ENCODE data around the gene CNIH2.

Gene CNIH2

GRCh38 chr11:66324664-66325063, 46.7 kb downstream of the CNIH2 start:
- no peak overlapping the region for H2AFZ ChIP-seq (ENCODE audit: low read length)
- H3K27me3 ChIP-seq (replicated peaks; ENCODE audit: insufficient read depth, low read length) = peaks cover 19% of the 10 kb centered on the region
- no peak overlapping the region for H3K4me3 ChIP-seq (ENCODE audit: low read length)
- no peaks in the 10 kb centered on the region for H3K9me2 ChIP-seq (replicated peaks; ENCODE audit: insufficient read depth, low read length)
- no peaks in the 10 kb centered on the region for H3K36me3 ChIP-seq (replicated peaks; ENCODE audit: insufficient read depth, low read length)
- H3K79me2 ChIP-seq (ENCODE audit: low read length) = no peaks in the 10 kb centered on the region
- H3K9me3 ChIP-seq (replicated peaks; ENCODE audit: insufficient read depth, low read length) = no peaks in the 10 kb centered on the region
- DNase-seq = no peak
- H4K20me1 ChIP-seq (ENCODE audit: insufficient read depth, low read length) = no peaks in the 10 kb centered on the region
- H3K9ac ChIP-seq (ENCODE audit: low read length) = no peak overlapping the region
- H3K4me1 ChIP-seq (ENCODE audit: low read length) = no peaks in the 10 kb centered on the region
- TF ChIP-seq EZH2 (optimal IDR thresholded peaks at IDR 0.05; ENCODE audit: low read depth, low read length) (no peak), EZH2phosphoT487 (IDR thresholded peaks at IDR 0.05; ENCODE audit: low read length) (no peak)
- TF ChIP-seq, protein P1, sequence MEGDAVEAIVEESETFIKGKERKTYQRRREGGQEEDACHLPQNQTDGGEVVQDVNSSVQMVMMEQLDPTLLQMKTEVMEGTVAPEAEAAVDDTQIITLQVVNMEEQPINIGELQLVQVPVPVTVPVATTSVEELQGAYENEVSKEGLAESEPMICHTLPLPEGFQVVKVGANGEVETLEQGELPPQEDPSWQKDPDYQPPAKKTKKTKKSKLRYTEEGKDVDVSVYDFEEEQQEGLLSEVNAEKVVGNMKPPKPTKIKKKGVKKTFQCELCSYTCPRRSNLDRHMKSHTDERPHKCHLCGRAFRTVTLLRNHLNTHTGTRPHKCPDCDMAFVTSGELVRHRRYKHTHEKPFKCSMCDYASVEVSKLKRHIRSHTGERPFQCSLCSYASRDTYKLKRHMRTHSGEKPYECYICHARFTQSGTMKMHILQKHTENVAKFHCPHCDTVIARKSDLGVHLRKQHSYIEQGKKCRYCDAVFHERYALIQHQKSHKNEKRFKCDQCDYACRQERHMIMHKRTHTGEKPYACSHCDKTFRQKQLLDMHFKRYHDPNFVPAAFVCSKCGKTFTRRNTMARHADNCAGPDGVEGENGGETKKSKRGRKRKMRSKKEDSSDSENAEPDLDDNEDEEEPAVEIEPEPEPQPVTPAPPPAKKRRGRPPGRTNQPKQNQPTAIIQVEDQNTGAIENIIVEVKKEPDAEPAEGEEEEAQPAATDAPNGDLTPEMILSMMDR (IDR thresholded peaks at IDR 0.05; ENCODE audit: low read length) = no peak
- no peak overlapping the region for H3K4me2 ChIP-seq (ENCODE audit: low read depth, low read length)
- H3K27ac ChIP-seq (ENCODE audit: low read length) = no peak overlapping the region
- H3F3A ChIP-seq (ENCODE audit: insufficient read depth, low read length) = no peaks in the 10 kb centered on the region

DNA sequence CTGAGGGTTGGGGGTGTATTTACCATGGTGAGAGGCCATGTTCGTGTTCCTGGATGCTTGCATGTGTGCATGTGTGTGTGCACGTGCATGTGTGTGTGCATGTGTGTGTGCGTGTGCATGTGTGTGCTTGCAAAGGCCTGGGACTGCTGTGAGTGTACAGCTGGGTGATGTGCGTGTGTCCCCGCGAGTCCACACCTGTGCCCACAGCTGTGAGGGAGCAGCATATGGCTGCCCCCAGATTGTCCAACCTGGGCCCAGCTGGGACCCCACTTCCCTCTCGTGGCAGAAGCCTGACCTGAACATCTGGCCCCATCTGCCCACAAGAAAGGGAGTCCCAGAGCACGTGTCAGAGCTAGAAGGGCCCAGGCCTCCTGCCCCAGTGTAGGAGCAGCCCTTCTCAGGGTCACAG, 47.3 kb downstream of the CNIH2 start:
- peaks cover 23% of the 10 kb centered on the region for H3K27me3 ChIP-seq (replicated peaks; ENCODE audit: insufficient read depth, low read length)
- H3K4me3 ChIP-seq (ENCODE audit: low read length) = no peak overlapping the region
- no peak overlapping the region for H3K27ac ChIP-seq (ENCODE audit: low read length)
- no peaks in the 10 kb centered on the region for H3K9me2 ChIP-seq (replicated peaks; ENCODE audit: insufficient read depth, low read length)
- no peaks in the 10 kb centered on the region for H3K36me3 ChIP-seq (replicated peaks; ENCODE audit: insufficient read depth, low read length)
- H3K9ac ChIP-seq (ENCODE audit: low read length) = no peak overlapping the region
- H3K4me1 ChIP-seq (ENCODE audit: low read length) = no peaks in the 10 kb centered on the region
- H2AFZ ChIP-seq (ENCODE audit: low read length) = no peak overlapping the region
- H4K20me1 ChIP-seq (ENCODE audit: insufficient read depth, low read length) = no peaks in the 10 kb centered on the region
- DNase-seq = no peak
- no peaks in the 10 kb centered on the region for H3K9me3 ChIP-seq (replicated peaks; ENCODE audit: insufficient read depth, low read length)
- H3F3A ChIP-seq (ENCODE audit: insufficient read depth, low read length) = no peaks in the 10 kb centered on the region
- TF ChIP-seq EZH2phosphoT487 (IDR thresholded peaks at IDR 0.05; ENCODE audit: low read length) = no peak
- TF ChIP-seq, protein P1 (IDR thresholded peaks at IDR 0.05; ENCODE audit: low read length) = no peak
- TF ChIP-seq EZH2 (optimal IDR thresholded peaks at IDR 0.05; ENCODE audit: low read depth, low read length) = no peak
- H3K79me2 ChIP-seq (ENCODE audit: low read length) = no peaks in the 10 kb centered on the region
- H3K4me2 ChIP-seq (ENCODE audit: low read depth, low read length) = no peak overlapping the region

DNA sequence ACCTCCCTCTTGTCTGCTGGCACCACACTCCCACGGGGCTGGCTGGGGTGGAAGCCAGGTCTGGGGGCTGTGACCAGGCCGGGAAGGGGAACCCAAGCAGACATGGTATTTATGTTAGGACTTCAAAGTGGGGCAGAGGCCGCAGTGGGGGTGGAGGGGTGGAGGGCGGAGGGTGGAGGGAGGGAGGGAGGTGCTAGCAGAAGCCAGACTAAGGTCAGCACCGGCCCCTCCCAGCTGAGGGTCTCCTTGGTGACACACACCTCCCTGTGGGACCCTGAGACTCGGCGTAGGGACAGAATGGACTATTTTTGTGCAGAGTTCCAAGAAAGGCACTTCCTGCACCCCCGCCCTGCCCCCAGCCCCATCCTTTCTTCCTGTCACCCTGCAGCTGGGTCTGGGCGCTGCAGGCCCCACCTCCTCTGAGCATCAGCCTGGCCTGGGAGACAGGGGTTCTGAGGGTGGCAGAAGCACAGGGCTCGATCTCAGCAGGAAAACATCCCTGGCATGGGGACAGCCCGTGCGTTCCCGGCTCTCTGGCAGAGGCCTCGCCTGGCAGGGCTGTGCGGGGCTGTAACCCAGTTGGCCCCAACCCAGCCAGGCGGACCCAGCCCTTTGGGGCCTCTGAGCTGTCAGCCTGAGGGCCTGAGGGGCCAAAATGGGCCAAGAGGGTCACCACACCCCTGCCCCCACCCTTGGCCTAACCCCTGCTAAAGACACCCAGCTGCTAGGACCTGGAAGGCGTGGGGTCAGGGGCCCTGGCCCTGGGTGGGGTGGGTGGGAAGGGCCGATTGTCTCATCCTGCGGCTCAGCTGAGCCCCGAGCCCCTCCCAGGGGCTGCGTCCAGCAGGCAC, 48.5 kb downstream of the CNIH2 start:
- H3K4me3 ChIP-seq (ENCODE audit: low read length) = no peak overlapping the region
- no peaks in the 10 kb centered on the region for H3F3A ChIP-seq (ENCODE audit: insufficient read depth, low read length)
- H3K9me3 ChIP-seq (replicated peaks; ENCODE audit: insufficient read depth, low read length) = no peaks in the 10 kb centered on the region
- no peaks in the 10 kb centered on the region for H3K4me1 ChIP-seq (ENCODE audit: low read length)
- no peak overlapping the region for H3K27ac ChIP-seq (ENCODE audit: low read length)
- no peaks in the 10 kb centered on the region for H3K36me3 ChIP-seq (replicated peaks; ENCODE audit: insufficient read depth, low read length)
- H3K9ac ChIP-seq (ENCODE audit: low read length) = no peak overlapping the region
- no peak overlapping the region for H3K4me2 ChIP-seq (ENCODE audit: low read depth, low read length)
- H3K9me2 ChIP-seq (replicated peaks; ENCODE audit: insufficient read depth, low read length) = no peaks in the 10 kb centered on the region
- TF ChIP-seq, protein P1 (IDR thresholded peaks at IDR 0.05; ENCODE audit: low read length) = no peak
- TF ChIP-seq EZH2phosphoT487 (IDR thresholded peaks at IDR 0.05; ENCODE audit: low read length) (no peak), EZH2 (optimal IDR thresholded peaks at IDR 0.05; ENCODE audit: low read depth, low read length) (no peak)
- no peaks in the 10 kb centered on the region for H4K20me1 ChIP-seq (ENCODE audit: insufficient read depth, low read length)
- DNase-seq = no peak
- H2AFZ ChIP-seq (ENCODE audit: low read length) = no peak overlapping the region
- no peaks in the 10 kb centered on the region for H3K79me2 ChIP-seq (ENCODE audit: low read length)
- peaks cover 34% of the 10 kb centered on the region for H3K27me3 ChIP-seq (replicated peaks; ENCODE audit: insufficient read depth, low read length)

Data from MM.1S (cell line).